Measurements from ENCODE around the gene DERA. TPM values are rescaled to one million over a fixed set of nuclear protein-coding genes. Genes with fewer than 3 reads are reported as not detected.
"Not testable (repeated sequence)": the region's sequence is repeated elsewhere in the genome, so short reads cannot be mapped to it uniquely, and the experiment has no call there.

Gene DERA
- 33.7 and 50.8 TPM in 2 replicates for total RNA-seq (2014; rRNA removed; shearing (Covaris generic))
- polyA plus RNA-seq (2015; cell fraction: cytosol; rRNA removed) = 51.6 and 52.5 TPM in 2 replicates
- polyA plus RNA-seq (2015; cell fraction: nucleus; rRNA removed) = 24.2 and 25.7 TPM in 2 replicates

GRCh38 chr12:15910864-15911721 lies at the start of gene DERA:
DERA (plus strand) TSS chr12:15911332; CDS start chr12:15911384, 52 bp downstream.
- DNase-seq (ENCODE audit: low read depth) = peak; percentile 81

- no peak for DNase-seq (ENCODE audit: low read depth)
Observed at GRCh38 chr12:15861404-15861803, 49.7 kb upstream of the DERA start.

- no peak for DNase-seq (ENCODE audit: low read depth)
Observed at GRCh38 chr12:15862840-15863239, 48.3 kb upstream of the DERA start.

GRCh38 chr12:15863372-15863771 lies 47.8 kb upstream of the DERA start:
- DNase-seq (ENCODE audit: low read depth) = no peak

- DNase-seq (ENCODE audit: low read depth) = no peak
Observed at GRCh38 chr12:15863984-15864383, 47.1 kb upstream of the DERA start.

GRCh38 chr12:15868186-15868585 lies 42.9 kb upstream of the DERA start:
- no peak for DNase-seq (ENCODE audit: low read depth)

- DNase-seq (ENCODE audit: low read depth) = no peak
Observed at GRCh38 chr12:15873556-15873955, 37.6 kb upstream of the DERA start.

- not testable (repeated sequence) for DNase-seq (ENCODE audit: low read depth)
Observed at GRCh38 chr12:15874556-15875145, 36.5 kb upstream of the DERA start.

- no peak for DNase-seq (ENCODE audit: low read depth)
Observed at GRCh38 chr12:15875863-15876262, 35.3 kb upstream of the DERA start.

- no peak for DNase-seq (ENCODE audit: low read depth)
Observed at GRCh38 chr12:15879413-15879812, 31.7 kb upstream of the DERA start.

GRCh38 chr12:15880721-15881120 lies 30.4 kb upstream of the DERA start:
- DNase-seq (ENCODE audit: low read depth) = no peak

GRCh38 chr12:15882118-15882971 lies 28.8 kb upstream of the DERA start, which contains the start of gene STRAP:
STRAP (plus strand) TSS chr12:15882387; CDS start chr12:15882708, 321 bp downstream.
- DNase-seq (ENCODE audit: low read depth) = peak; percentile 97

- DNase-seq (ENCODE audit: low read depth) = no peak
Observed at GRCh38 chr12:15883536-15883935, 27.6 kb upstream of the DERA start.

GRCh38 chr12:15886372-15887042 lies 24.6 kb upstream of the DERA start:
- DNase-seq (ENCODE audit: low read depth) = no peak

GRCh38 chr12:15887043-15887817 lies 23.9 kb upstream of the DERA start:
- no peak for DNase-seq (ENCODE audit: low read depth)

- no peak for DNase-seq (ENCODE audit: low read depth)
Observed at GRCh38 chr12:15892645-15893259, 18.4 kb upstream of the DERA start.

GRCh38 chr12:15893260-15893659 lies 17.9 kb upstream of the DERA start:
- no peak for DNase-seq (ENCODE audit: low read depth)

- DNase-seq (ENCODE audit: low read depth) = no peak
Observed at GRCh38 chr12:15896867-15897266, 14.3 kb upstream of the DERA start.

GRCh38 chr12:15897433-15897832 lies 13.7 kb upstream of the DERA start:
- DNase-seq (ENCODE audit: low read depth) = peak; percentile 31

All from HT1080 (cell line).